Erythroblast (primary cell): Measurements from ENCODE around the gene AACS.

Experiments
- GATA1 ChIP-seq: IDR thresholded peaks from 2 replicates; pipeline ENCODE4 v1.6.1; 2011; ENCODE audit warnings: low read depth, mild to moderate bottlenecking, control low read depth, low read length, moderate library complexity
- POLR2A ChIP-seq: IDR thresholded peaks from 2 replicates; pipeline ENCODE4 v1.6.1; 2011; ENCODE audit warnings: mild to moderate bottlenecking, low read length

DNA sequence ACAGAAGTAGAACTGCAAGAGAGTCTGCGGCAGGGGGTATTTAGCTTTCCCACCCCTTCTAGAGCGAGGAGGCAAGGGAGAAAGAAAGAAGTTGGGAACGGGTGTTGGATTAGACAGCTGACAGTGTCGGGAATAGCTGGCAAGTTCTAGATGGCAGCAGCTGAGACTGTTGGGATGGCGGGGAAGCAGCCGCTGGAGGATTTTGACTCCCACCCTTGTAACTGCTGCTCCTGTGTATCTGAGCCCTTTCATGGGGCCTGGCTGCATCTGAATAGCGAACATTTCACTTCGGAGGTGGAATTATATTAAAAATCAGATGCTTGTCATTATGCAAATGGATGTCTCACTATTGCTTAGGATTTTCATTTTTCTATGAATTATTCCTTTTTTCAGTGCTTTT, 104.6 kb downstream of the AACS start:
- TF ChIP-seq POLR2A (no peak), GATA1 (no peak)
